Brain microvascular endothelial cell (primary cell): ENCODE results near the gene KCNQ1.

Experiments used
- DNase-seq: peaks from one replicate; pipeline ENCODE4 v3.0.0-alpha.2; 2020
- H3K27ac ChIP-seq: fragments of 250-450 bp; sonication (Bioruptor Pico); 2 replicates; pipeline ENCODE4 v1.5.1; 2020; ENCODE audit warnings: mild to moderate bottlenecking, moderate library complexity
- H3K27me3 ChIP-seq: fragments of 250-450 bp; sonication (Bioruptor Pico); replicated peaks from 2 replicates; pipeline ENCODE4 v1.5.1; 2020; ENCODE audit warnings: mild to moderate bottlenecking
- H3K36me3 ChIP-seq: fragments of 250-450 bp; sonication (Bioruptor Pico); replicated peaks from 2 replicates; pipeline ENCODE4 v1.5.1; 2020; ENCODE audit warnings: mild to moderate bottlenecking
- H3K4me3 ChIP-seq: 2 replicates; pipeline ENCODE4 v1.5.1; 2011; ENCODE audit warnings: low read depth, mild to moderate bottlenecking, control low read depth, low read length, moderate library complexity
- in situ Hi-C: cut with HindIII; loops from 2 replicates; pipeline ENCODE4 v1.10.0; 2017; ENCODE audit warnings: low sequenced_read_pairs, low pct_ligation_motif_present
- TF ChIP-seq, protein P1 (sequence below): IDR thresholded peaks from 2 replicates; pipeline ENCODE4 v1.5.1; 2011; ENCODE audit warnings: low read depth, mild to moderate bottlenecking, moderate library complexity, low read length, control low read depth, inconsistent platforms; ENCODE audit errors: missing control alignments

KCNQ1 gene

DNA sequence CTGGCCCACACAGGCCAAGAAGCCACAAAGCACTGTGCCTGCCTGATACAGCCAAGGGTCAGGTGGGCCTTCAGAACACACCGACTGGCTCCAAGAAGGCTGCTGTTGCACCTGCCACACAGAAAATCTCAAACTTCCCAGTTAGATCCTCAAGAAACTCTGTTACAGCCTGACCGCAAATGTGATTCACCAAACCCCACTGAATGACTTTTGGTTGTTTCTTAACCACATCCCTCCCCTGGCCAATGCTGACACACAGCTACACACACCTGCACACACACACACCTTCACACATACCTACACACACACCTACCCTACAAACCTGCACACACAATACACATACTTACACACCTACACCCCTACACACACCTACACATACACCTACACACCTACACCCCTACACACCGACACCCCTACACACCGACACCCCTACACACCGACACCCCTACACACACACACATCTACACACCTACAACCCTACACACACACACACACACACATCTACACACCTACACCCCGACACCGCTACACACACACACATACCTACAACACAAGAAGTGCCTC, 409.3 kb downstream of the KCNQ1 start:
- no peak for DNase-seq
- in situ Hi-C loops, result no loop called here
- no peak overlapping the region for H3K4me3 ChIP-seq
- no peaks in the 10 kb centered on the region for H3K36me3 ChIP-seq
- TF ChIP-seq, protein P1, sequence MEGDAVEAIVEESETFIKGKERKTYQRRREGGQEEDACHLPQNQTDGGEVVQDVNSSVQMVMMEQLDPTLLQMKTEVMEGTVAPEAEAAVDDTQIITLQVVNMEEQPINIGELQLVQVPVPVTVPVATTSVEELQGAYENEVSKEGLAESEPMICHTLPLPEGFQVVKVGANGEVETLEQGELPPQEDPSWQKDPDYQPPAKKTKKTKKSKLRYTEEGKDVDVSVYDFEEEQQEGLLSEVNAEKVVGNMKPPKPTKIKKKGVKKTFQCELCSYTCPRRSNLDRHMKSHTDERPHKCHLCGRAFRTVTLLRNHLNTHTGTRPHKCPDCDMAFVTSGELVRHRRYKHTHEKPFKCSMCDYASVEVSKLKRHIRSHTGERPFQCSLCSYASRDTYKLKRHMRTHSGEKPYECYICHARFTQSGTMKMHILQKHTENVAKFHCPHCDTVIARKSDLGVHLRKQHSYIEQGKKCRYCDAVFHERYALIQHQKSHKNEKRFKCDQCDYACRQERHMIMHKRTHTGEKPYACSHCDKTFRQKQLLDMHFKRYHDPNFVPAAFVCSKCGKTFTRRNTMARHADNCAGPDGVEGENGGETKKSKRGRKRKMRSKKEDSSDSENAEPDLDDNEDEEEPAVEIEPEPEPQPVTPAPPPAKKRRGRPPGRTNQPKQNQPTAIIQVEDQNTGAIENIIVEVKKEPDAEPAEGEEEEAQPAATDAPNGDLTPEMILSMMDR, result no peak
- no peaks in the 10 kb centered on the region for H3K27me3 ChIP-seq
- H3K27ac ChIP-seq, result no peak overlapping the region

DNA sequence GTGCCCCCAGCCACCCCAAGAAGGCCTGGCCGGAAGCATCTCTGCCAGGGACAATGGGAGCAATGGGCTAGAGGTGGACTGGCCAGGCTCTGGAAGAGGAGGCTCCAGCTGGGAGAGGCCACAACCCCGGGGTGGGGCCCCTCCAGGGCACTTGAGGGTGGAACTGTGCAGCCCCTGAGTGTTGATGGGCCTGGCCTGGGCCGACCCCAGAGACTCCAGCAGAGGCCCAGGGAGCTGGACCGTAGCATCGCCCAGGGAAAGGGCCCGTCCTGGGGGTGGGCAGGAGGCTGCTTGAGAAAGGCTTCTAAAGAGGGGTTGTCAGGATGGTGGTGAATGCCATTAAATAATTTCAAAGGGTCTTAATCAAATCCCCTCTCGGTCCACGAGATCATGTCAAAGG, 410.4 kb downstream of the KCNQ1 start:
- Histone ChIP-seq H3K27me3 (no peaks in the 10 kb centered on the region), H3K36me3 (no peaks in the 10 kb centered on the region), H3K4me3 (no peak overlapping the region), H3K27ac (no peak overlapping the region)
- TF ChIP-seq, protein P1, result no peak
- no peak for DNase-seq
- in situ Hi-C loops, result no loop called here

DNA sequence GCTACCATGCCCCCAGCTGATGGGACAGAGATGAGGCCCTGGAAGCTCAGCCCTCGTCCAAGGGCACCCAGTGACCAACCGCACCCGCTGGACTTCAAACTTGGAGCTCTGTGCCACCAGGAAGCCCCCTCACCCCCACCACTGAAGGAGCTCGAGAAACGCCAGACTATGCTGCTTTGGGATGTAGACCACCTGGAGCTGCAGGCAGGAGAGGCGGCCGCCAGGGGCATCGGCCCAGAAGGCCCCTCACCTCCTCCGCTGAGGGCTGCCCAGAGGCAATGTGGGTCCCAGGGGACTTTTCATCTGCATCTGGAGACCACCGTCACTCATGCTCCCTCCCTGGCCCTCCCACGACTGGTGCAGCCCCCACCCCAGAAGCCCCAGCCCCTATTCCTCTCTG, 412.5 kb downstream of the KCNQ1 start:
- H3K27ac ChIP-seq, result no peak overlapping the region
- TF ChIP-seq, protein P1, result no peak
- no peaks in the 10 kb centered on the region for H3K36me3 ChIP-seq
- in situ Hi-C loops, result no loop called here
- no peak for DNase-seq
- H3K27me3 ChIP-seq, result peaks cover 16% of the 10 kb centered on the region
- no peak overlapping the region for H3K4me3 ChIP-seq

DNA sequence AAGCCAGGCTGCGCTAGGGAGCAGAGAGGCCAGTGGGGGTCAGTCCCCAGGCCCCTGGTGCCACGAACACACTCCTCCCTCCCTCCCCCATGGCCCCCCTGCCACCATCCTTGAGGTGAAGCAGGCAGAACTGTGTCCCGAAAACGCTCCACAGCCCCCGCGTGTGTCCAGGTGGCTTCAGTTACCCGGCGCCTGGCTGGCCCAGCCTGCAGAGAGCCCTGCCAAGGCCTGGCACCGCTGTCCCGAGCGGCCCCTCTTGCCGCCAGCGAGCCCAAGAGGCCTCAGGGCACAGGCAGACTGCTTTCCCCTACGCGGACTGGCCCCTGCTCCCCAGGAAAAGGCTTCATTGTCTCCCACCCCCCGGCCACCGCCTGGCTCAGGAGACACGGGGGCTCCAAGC, 413.1 kb downstream of the KCNQ1 start:
- H3K4me3 ChIP-seq, result no peak overlapping the region
- no peaks in the 10 kb centered on the region for H3K36me3 ChIP-seq
- H3K27me3 ChIP-seq, result peaks cover 21% of the 10 kb centered on the region
- H3K27ac ChIP-seq, result no peak overlapping the region
- TF ChIP-seq, protein P1, result no peak
- in situ Hi-C loops, result no loop called here
- DNase-seq, result no peak

DNA sequence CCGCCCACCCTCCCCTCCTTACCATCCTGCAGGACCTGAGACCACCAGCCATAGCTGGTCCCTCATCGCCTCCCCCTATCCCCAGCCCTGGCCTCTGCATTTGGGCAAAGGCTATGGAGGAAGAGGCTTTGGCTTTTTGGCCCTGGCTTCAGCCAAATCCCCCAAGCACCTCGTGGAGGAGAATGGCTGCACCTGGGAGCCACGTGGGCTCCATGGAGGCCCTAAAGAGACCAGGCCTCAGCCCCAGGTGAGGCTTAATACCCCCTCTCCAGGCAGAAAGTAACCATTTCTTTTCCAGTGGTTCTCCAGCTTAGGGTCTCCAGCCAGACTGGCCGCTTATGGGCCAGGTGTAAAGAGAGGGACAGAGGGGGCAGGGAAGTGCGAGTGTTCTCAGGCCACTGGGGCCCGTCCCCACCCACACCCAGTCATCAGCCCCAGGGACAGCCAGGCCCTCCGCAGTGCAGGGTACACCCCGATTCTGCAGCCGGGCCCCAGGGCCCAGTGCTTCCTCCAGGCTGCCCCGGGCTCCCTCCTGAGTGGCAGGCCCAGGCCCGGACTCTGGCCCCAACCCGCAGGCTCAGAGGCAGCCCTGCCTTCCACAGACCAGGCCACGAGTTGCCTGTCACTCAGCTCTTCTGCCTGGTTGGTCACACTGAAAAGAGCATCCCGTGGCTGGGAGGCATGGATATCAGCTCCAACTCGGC, 414.3 kb downstream of the KCNQ1 start:
- TF ChIP-seq, protein P1, result no peak
- peaks cover 29% of the 10 kb centered on the region for H3K27me3 ChIP-seq
- no peak overlapping the region for H3K27ac ChIP-seq
- in situ Hi-C loops, result no loop called here
- no peak overlapping the region for H3K4me3 ChIP-seq
- DNase-seq, result no peak
- no peaks in the 10 kb centered on the region for H3K36me3 ChIP-seq

DNA sequence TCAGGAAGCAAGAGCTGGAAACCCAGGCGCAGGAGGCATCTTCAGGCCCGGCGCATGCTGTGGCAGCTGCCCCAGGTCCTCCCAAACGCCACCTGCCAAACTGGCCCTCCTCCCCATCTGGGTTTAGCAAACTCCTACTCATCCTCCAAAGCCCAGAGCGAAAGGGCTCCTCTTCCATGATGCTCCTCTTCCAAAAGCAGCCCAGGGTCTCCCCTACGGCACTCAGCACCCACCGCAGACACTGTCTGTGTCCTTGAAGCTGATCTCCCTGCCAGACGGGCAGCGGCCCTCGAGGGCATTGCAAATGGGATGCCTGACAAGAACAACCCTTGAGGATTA, 414.9 kb downstream of the KCNQ1 start:
- H3K36me3 ChIP-seq, result no peaks in the 10 kb centered on the region
- H3K27ac ChIP-seq, result no peak overlapping the region
- TF ChIP-seq, protein P1, result no peak
- peaks cover 29% of the 10 kb centered on the region for H3K27me3 ChIP-seq
- in situ Hi-C loops, result no loop called here
- no peak for DNase-seq
- no peak overlapping the region for H3K4me3 ChIP-seq
